OCI-LY3 (cell line): ENCODE measurements around the gene LRRC4B.
"Not testable (repeated sequence)": the region's sequence is repeated elsewhere in the genome, so short reads cannot be mapped to it uniquely, and the experiment has no call there.

Experiments used
- H2AFZ ChIP-seq: fragments of 200-600, 300-600 bp; shearing (Covaris generic); 2 replicates; pipeline ENCODE4 v1.6.0; 2014; ENCODE audit warnings: antibody characterized with exemption, low read depth, low read length
- H3K27ac ChIP-seq: fragments of 200-600, 300-600 bp; sonication (generic); 2 replicates; pipeline ENCODE4 v1.5.1; 2014; ENCODE audit warnings: mild to moderate bottlenecking, low read length, moderate library complexity, mixed read lengths
- H3K27me3 ChIP-seq: fragments of 200-600, 300-600 bp; sonication (generic); 2 replicates; pipeline ENCODE4 v1.6.1; 2014; ENCODE audit warnings: low read depth, low read length, mixed read lengths
- H3K36me3 ChIP-seq: fragments of 200-600, 300-600 bp; sonication (generic); replicated peaks from 2 replicates; pipeline ENCODE3; 2014; ENCODE audit warnings: low read depth, low read length, mixed read lengths
- H3K4me1 ChIP-seq: fragments of 300-600, 200-600 bp; sonication (generic); 2 replicates; pipeline ENCODE4 v1.6.1; 2014; ENCODE audit warnings: low read length, mixed read lengths
- H3K4me2 ChIP-seq: fragments of 200-600, 300-600 bp; sonication (generic); 2 replicates; pipeline ENCODE4 v1.6.1; 2014; ENCODE audit warnings: low read length, mixed read lengths
- H3K4me3 ChIP-seq: fragments of 300-600, 200-600 bp; sonication (generic); 2 replicates; pipeline ENCODE4 v1.5.1; 2014; ENCODE audit warnings: antibody characterized with exemption, mild to moderate bottlenecking, low read length, moderate library complexity
- H3K79me2 ChIP-seq: fragments of 300-600, 200-600 bp; shearing (Covaris generic); 2 replicates; pipeline ENCODE4 v1.6.1; 2014; ENCODE audit warnings: mild to moderate bottlenecking, low read length, mixed read lengths
- H3K9ac ChIP-seq: fragments of 300-600, 200-600 bp; shearing (Covaris generic); 2 replicates; pipeline ENCODE4 v1.6.0; 2014; ENCODE audit warnings: mild to moderate bottlenecking, low read length, moderate library complexity
- H3K9me3 ChIP-seq: fragments of 200-600, 300-600 bp; shearing (Covaris generic); 2 replicates; pipeline ENCODE4 v1.6.1; 2014; ENCODE audit warnings: low read length, mixed read lengths; ENCODE audit not compliant: insufficient read depth
- H4K20me1 ChIP-seq: fragments of 200-600, 300-600 bp; sonication (generic); 2 replicates; pipeline ENCODE4 v1.6.1; 2016; ENCODE audit warnings: low read length, mixed read lengths; ENCODE audit not compliant: insufficient read depth
- CTCF ChIP-seq: fragments of 200-600, 300-600 bp; sonication (generic); IDR thresholded peaks from 2 replicates; pipeline ENCODE4 v1.5.1; 2014; ENCODE audit warnings: antibody characterized with exemption, low read length, low read depth
- EZH2phosphoT487 ChIP-seq: fragments of 200-600 bp; shearing (Covaris generic); IDR thresholded peaks from 2 replicates; pipeline ENCODE4 v1.6.1; 2018; ENCODE audit warnings: antibody characterized with exemption, mixed run types, low read depth

LRRC4B gene

GRCh38 chr19:50535672-50536187 is 32.5 kb downstream of the LRRC4B start:
- H2AFZ ChIP-seq: no peak overlapping the region
- H3K9me3 ChIP-seq: peaks cover 5% of the 10 kb centered on the region; the same call in 1 of the 2 replicates
- H3K4me1 ChIP-seq: peaks cover 4% of the 10 kb centered on the region; the same call in 1 of the 2 replicates
- TF ChIP-seq CTCF (no peak), EZH2phosphoT487 (no peak)
- H3K9ac ChIP-seq: no peak overlapping the region
- H3K4me3 ChIP-seq: no peak overlapping the region
- H3K27me3 ChIP-seq: no peaks in the 10 kb centered on the region; the same call in 1 of the 2 replicates
- no peaks in the 10 kb centered on the region for H3K79me2 ChIP-seq
- peaks cover 3% of the 10 kb centered on the region for H3K36me3 ChIP-seq
- no peak overlapping the region for H3K4me2 ChIP-seq
- H4K20me1 ChIP-seq: no peaks in the 10 kb centered on the region
- H3K27ac ChIP-seq: no peak overlapping the region

- H3K9me3 ChIP-seq: peaks cover 5% of the 10 kb centered on the region; the same call in 1 of the 2 replicates
- no peak overlapping the region for H2AFZ ChIP-seq
- TF ChIP-seq CTCF: no peak
- TF ChIP-seq EZH2phosphoT487: no peak
- H3K27me3 ChIP-seq: no peaks in the 10 kb centered on the region; the same call in 1 of the 2 replicates
- H4K20me1 ChIP-seq: no peaks in the 10 kb centered on the region
- no peak overlapping the region for H3K9ac ChIP-seq
- H3K4me3 ChIP-seq: no peak overlapping the region
- peaks cover 3% of the 10 kb centered on the region for H3K36me3 ChIP-seq
- no peak overlapping the region for H3K27ac ChIP-seq
- no peaks in the 10 kb centered on the region for H3K79me2 ChIP-seq
- no peak overlapping the region for H3K4me2 ChIP-seq
- peaks cover 4% of the 10 kb centered on the region; the same call in 1 of the 2 replicates for H3K4me1 ChIP-seq
Observed at GRCh38 chr19:50534478-50534877, 33.8 kb downstream of the LRRC4B start.

GRCh38 chr19:50532952-50533351 is 35.3 kb downstream of the LRRC4B start:
- Histone ChIP-seq H3K79me2 (no peaks in the 10 kb centered on the region), H3K9ac (no peak overlapping the region), H2AFZ (no peak overlapping the region), H3K36me3 (peaks cover 3% of the 10 kb centered on the region), H3K4me1 (peaks cover 4% of the 10 kb centered on the region; the same call in 1 of the 2 replicates), H3K27ac (no peak overlapping the region), H3K4me3 (no peak overlapping the region), H3K27me3 (no peaks in the 10 kb centered on the region; the same call in 1 of the 2 replicates), H3K4me2 (no peak overlapping the region), H3K9me3 (peaks cover 5% of the 10 kb centered on the region; the same call in 1 of the 2 replicates), H4K20me1 (no peaks in the 10 kb centered on the region)
- TF ChIP-seq EZH2phosphoT487: no peak
- no peak for TF ChIP-seq CTCF

GRCh38 chr19:50531171-50531612 is 37.0 kb downstream of the LRRC4B start:
- H2AFZ ChIP-seq: no peak overlapping the region
- H3K4me3 ChIP-seq: no peak overlapping the region
- TF ChIP-seq CTCF: no peak
- no peak for TF ChIP-seq EZH2phosphoT487

GRCh38 chr19:50528052-50528451 is 40.2 kb downstream of the LRRC4B start:
- not testable (repeated sequence) for H3K4me2 ChIP-seq, H3K4me3 ChIP-seq, H3K27me3 ChIP-seq, H3K9ac ChIP-seq, H3K79me2 ChIP-seq, H3K9me3 ChIP-seq, H4K20me1 ChIP-seq, H2AFZ ChIP-seq, H3K4me1 ChIP-seq, H3K36me3 ChIP-seq, H3K27ac ChIP-seq

More at GRCh38 chr19:50531171-50531612, 37.0 kb downstream of the LRRC4B start:
- Histone ChIP-seq H3K9ac (no peak overlapping the region), H3K36me3 (peaks cover 3% of the 10 kb centered on the region), H3K79me2 (no peaks in the 10 kb centered on the region), H3K4me2 (no peak overlapping the region), H3K4me1 (peaks cover 4% of the 10 kb centered on the region; the same call in 1 of the 2 replicates), H3K27me3 (no peaks in the 10 kb centered on the region; the same call in 1 of the 2 replicates), H4K20me1 (no peaks in the 10 kb centered on the region), H3K27ac (no peak overlapping the region), H3K9me3 (peaks cover 5% of the 10 kb centered on the region; the same call in 1 of the 2 replicates)
